Mucosa of descending colon (tissue), 3 donors: Measurements from ENCODE around the gene TAF3. TPM values are rescaled to one million over a fixed set of nuclear protein-coding genes. Genes with fewer than 3 reads are reported as not detected.

Source experiments
- ATAC-seq: fragments of 200-7000 bp; cut with Tn5 transposase; one replicate; pipeline ENCODE4 v1.9.1; 2020; ENCODE audit warnings: mild to moderate bottlenecking, moderate library complexity
- DNase-seq, 3 donors: peaks; one replicate each; pipeline ENCODE4 v3.0.0-alpha.2; 2020
- H3K36me3 ChIP-seq: fragments of 200-600 bp; one replicate; pipeline ENCODE4 v1.8.0; 2021; ENCODE audit warnings: low read depth, mild to moderate bottlenecking
- H3K4me1 ChIP-seq: fragments of 200-600 bp; one replicate; pipeline ENCODE4 v1.8.0; 2021; ENCODE audit warnings: low read depth, mild to moderate bottlenecking
- H3K4me3 ChIP-seq: fragments of 200-600 bp; one replicate; pipeline ENCODE4 v1.8.0; 2021; ENCODE audit warnings: mild to moderate bottlenecking
- H3K9me3 ChIP-seq: fragments of 200-600 bp; one replicate; pipeline ENCODE4 v1.8.0; 2021; ENCODE audit warnings: mild to moderate bottlenecking
- intact Hi-C, 2 donors: fragments of 100-400 bp; cut with DNase I in 1 of 2; cut with micrococcal nuclease in 1 of 2; formaldehyde crosslinking; loops; one replicate each; pipeline versions ENCODE4 v1.11.0 to v1.11.1; 2022; cut with DNase I, micrococcal nuclease
- total RNA-seq, 3 donors: library from RNA; stranded (reverse); fragmentation: NEBNext Ultra II Directional in 2 of 3; extraction: Animal tissue kit (Norgen Biotek cat#: 25700) in 2 of 3; gene quantifications; one replicate each; pipeline versions ENCODE4 v1.2.1 to v1.2.4, GENCODE V29; 2021 to 2023
- TF ChIP-seq, protein P1 (sequence below): fragments of 200-600 bp; IDR thresholded peaks from one replicate; pipeline ENCODE4 v1.8.0; 2022; ENCODE audit warnings: antibody characterized with exemption, mild to moderate bottlenecking
- donor health status: DM: no; HTN: no; CAD: no; lungs with moderate emphysema.
- donor health status: DM: no; HTN: no; CAD: no.
- donor health status: DM: no; HTN: yes; CAD: no.

Gene TAF3
- total RNA-seq, 3 donors from 2014 or later: 5.5 to 17.2 (median 6.0) TPM

DNA sequence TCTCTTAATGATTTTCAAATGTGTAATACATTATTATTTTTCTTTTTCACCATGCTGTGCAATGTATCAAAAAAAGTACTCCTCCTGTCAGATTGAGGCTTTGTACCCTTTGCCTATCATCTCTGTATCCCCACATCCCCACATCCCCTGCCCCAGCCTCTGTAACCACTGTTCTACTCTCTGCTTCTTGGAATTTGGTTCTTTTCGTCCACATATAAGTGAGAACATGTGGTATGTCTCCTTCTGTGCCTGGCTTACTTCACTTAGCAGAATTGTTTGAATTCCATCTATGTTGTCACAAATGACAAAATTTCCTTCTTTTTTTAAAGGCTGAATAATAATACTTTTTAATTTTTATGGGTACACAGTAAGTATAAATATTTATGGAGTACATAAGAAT, 13.8 kb downstream of the TAF3 start:
- Histone ChIP-seq H3K36me3 (no peaks in the 10 kb centered on the region), H3K9me3 (no peaks in the 10 kb centered on the region), H3K4me1 (no peaks in the 10 kb centered on the region), H3K4me3 (no peak overlapping the region)
- no peak for ATAC-seq
- TF ChIP-seq, protein P1, sequence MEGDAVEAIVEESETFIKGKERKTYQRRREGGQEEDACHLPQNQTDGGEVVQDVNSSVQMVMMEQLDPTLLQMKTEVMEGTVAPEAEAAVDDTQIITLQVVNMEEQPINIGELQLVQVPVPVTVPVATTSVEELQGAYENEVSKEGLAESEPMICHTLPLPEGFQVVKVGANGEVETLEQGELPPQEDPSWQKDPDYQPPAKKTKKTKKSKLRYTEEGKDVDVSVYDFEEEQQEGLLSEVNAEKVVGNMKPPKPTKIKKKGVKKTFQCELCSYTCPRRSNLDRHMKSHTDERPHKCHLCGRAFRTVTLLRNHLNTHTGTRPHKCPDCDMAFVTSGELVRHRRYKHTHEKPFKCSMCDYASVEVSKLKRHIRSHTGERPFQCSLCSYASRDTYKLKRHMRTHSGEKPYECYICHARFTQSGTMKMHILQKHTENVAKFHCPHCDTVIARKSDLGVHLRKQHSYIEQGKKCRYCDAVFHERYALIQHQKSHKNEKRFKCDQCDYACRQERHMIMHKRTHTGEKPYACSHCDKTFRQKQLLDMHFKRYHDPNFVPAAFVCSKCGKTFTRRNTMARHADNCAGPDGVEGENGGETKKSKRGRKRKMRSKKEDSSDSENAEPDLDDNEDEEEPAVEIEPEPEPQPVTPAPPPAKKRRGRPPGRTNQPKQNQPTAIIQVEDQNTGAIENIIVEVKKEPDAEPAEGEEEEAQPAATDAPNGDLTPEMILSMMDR: no peak
- intact Hi-C loops: no loop called here
- DNase-seq: no peak

GRCh38 chr10:7833210-7833609, 14.9 kb downstream of the TAF3 start:
- H3K4me1 ChIP-seq: no peaks in the 10 kb centered on the region
- intact Hi-C loops: no loop called here

DNA sequence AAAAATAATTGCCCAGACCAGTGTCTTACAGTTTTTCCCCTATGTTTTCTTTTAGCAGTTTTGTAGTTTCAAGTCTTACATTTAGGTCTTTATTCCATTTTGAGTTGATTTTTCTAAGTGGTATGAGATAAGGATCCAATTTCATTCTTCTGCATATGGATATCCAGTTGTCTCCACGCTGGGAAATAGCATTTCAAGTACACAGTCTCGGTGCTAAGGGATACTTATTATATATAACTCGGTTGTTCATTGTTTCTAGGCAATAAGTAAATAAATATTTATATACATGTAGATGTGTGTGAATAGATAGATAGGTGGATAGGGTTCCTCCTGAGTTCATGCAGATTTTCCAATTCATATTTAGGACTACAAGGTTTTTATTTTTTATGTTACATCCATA, 16.0 kb downstream of the TAF3 start:
- ATAC-seq: no peak
- TF ChIP-seq, protein P1: no peak

More at GRCh38 chr10:7833210-7833609, 14.9 kb downstream of the TAF3 start:
- H3K9me3 ChIP-seq: no peaks in the 10 kb centered on the region
- no peak overlapping the region for H3K4me3 ChIP-seq
- TF ChIP-seq, protein P1: no peak
- H3K36me3 ChIP-seq: no peaks in the 10 kb centered on the region
- no peak for ATAC-seq
- DNase-seq: no peak

GRCh38 chr10:7836571-7836970, 18.3 kb downstream of the TAF3 start:
- DNase-seq (no peak), ATAC-seq (no peak)
- intact Hi-C loops: no loop called here
- Histone ChIP-seq H3K4me1 (no peaks in the 10 kb centered on the region), H3K4me3 (no peak overlapping the region), H3K9me3 (no peaks in the 10 kb centered on the region), H3K36me3 (no peaks in the 10 kb centered on the region)
- TF ChIP-seq, protein P1: no peak

More for the DNA sequence above, 16.0 kb downstream of the TAF3 start:
- Histone ChIP-seq H3K36me3 (no peaks in the 10 kb centered on the region), H3K4me3 (no peak overlapping the region), H3K9me3 (no peaks in the 10 kb centered on the region), H3K4me1 (no peaks in the 10 kb centered on the region)
- intact Hi-C loops: no loop called here
- DNase-seq: no peak

GRCh38 chr10:7846591-7846990, 28.3 kb downstream of the TAF3 start:
- no peak for ATAC-seq

More at GRCh38 chr10:7846591-7846990, 28.3 kb downstream of the TAF3 start:
- DNase-seq: no peak
- Histone ChIP-seq H3K4me3 (no peak overlapping the region), H3K36me3 (no peaks in the 10 kb centered on the region), H3K4me1 (no peaks in the 10 kb centered on the region), H3K9me3 (no peaks in the 10 kb centered on the region)
- TF ChIP-seq, protein P1: no peak
- intact Hi-C loops: no loop called here
